Astrocyte (in vitro differentiated cells and primary cell): Measurements from ENCODE around the gene LAP3. TPM values are rescaled to one million over a fixed set of nuclear protein-coding genes. Genes with fewer than 3 reads are reported as not detected.

Experiments
- DNase-seq: peaks from one replicate; pipeline ENCODE4 v3.0.0-alpha.2; 2010; ENCODE audit warnings: low read depth
- FAIRE-seq: peaks from 2 replicates; lab custom pipeline; 2011; peaks lifted over from hg19 to GRCh38; lab: Jason Lieb, UNC
- H2AFZ ChIP-seq: 2 replicates; pipeline ENCODE4 v1.6.0; 2012; ENCODE audit warnings: low read depth, low read length, inconsistent platforms
- H3K27ac ChIP-seq: 2 replicates; pipeline ENCODE4 v1.5.1; 2011; ENCODE audit warnings: low read depth, low read length, inconsistent platforms
- H3K27me3 ChIP-seq: 2 replicates; pipeline ENCODE4 v1.6.0; 2011; ENCODE audit warnings: low read length, inconsistent platforms; ENCODE audit not compliant: insufficient read depth
- H3K36me3 ChIP-seq: 2 replicates; pipeline ENCODE4 v1.5.1; 2011; ENCODE audit warnings: low read length, inconsistent platforms; ENCODE audit not compliant: insufficient read depth
- H3K4me1 ChIP-seq: 2 replicates; pipeline ENCODE4 v1.5.1; 2011; ENCODE audit warnings: low read length, inconsistent platforms; ENCODE audit not compliant: insufficient read depth
- H3K4me2 ChIP-seq: 2 replicates; pipeline ENCODE4 v1.6.0; 2012; ENCODE audit warnings: low read length, inconsistent platforms
- H3K4me3 ChIP-seq: 2 replicates; pipeline ENCODE4 v1.5.1; 2011; ENCODE audit warnings: low read depth, mild to moderate bottlenecking, low read length, inconsistent platforms; ENCODE audit not compliant: insufficient read depth
- H3K79me2 ChIP-seq: 2 replicates; pipeline ENCODE4 v1.6.0; 2012; ENCODE audit warnings: mild to moderate bottlenecking, low read length, inconsistent platforms; ENCODE audit not compliant: insufficient read depth
- H3K9ac ChIP-seq: 2 replicates; pipeline ENCODE4 v1.6.0; 2012; ENCODE audit warnings: mild to moderate bottlenecking, low read length, inconsistent platforms
- H3K9me3 ChIP-seq: 2 replicates; pipeline ENCODE4 v1.5.1; 2012; ENCODE audit warnings: low read depth, mild to moderate bottlenecking, low read length, inconsistent platforms; ENCODE audit not compliant: insufficient read depth
- H4K20me1 ChIP-seq: 2 replicates; pipeline ENCODE4 v1.6.0; 2012; ENCODE audit warnings: low read length, inconsistent platforms; ENCODE audit not compliant: insufficient read depth
- H3K27ac Mint-ChIP-seq: one replicate; pipeline ENCODE4 v1.8.0; 2021; ENCODE audit warnings: mild to moderate bottlenecking, mixed read lengths; ENCODE audit not compliant: unreplicated experiment
- H3K27me3 Mint-ChIP-seq: one replicate; pipeline ENCODE4 v1.8.0; 2021; ENCODE audit warnings: low read depth, mixed read lengths; ENCODE audit not compliant: unreplicated experiment
- H3K36me3 Mint-ChIP-seq: one replicate; pipeline ENCODE4 v1.8.0; 2021; ENCODE audit warnings: low read depth, mixed read lengths; ENCODE audit not compliant: unreplicated experiment
- H3K4me1 Mint-ChIP-seq: one replicate; pipeline ENCODE4 v1.8.0; 2021; ENCODE audit warnings: low read depth, mixed read lengths; ENCODE audit not compliant: unreplicated experiment
- H3K4me3 Mint-ChIP-seq: one replicate; pipeline ENCODE4 v1.8.0; 2021; ENCODE audit warnings: mild to moderate bottlenecking, moderate library complexity, mixed read lengths; ENCODE audit not compliant: unreplicated experiment
- H3K9me3 Mint-ChIP-seq: one replicate; pipeline ENCODE4 v1.8.0; 2021; ENCODE audit warnings: mild to moderate bottlenecking, mixed read lengths; ENCODE audit not compliant: unreplicated experiment
- CTCF ChIP-seq: IDR thresholded peaks from 2 replicates; pipeline ENCODE4 v1.5.1; 2011; ENCODE audit warnings: low read depth, mild to moderate bottlenecking, inconsistent platforms, low read length, moderate library complexity; ENCODE audit not compliant: insufficient read depth
- EZH2 ChIP-seq: IDR thresholded peaks from 2 replicates; pipeline ENCODE4 v1.6.1; 2012; ENCODE audit warnings: mild to moderate bottlenecking, low read length, inconsistent platforms; ENCODE audit not compliant: insufficient read depth
- total RNA-seq: library from RNA; stranded (reverse); gene quantifications from 2 replicates; pipeline ENCODE4 v1.2.1, GENCODE V29; 2021

The LAP3 gene
- total RNA-seq, 1 donor from 2014 or later: 163 TPM

- no peak for DNase-seq
- H3K4me1 ChIP-seq: no peaks in the 10 kb centered on the region
- no peaks in the 10 kb centered on the region for H3K9me3 ChIP-seq
- no peak overlapping the region for H3K4me3 ChIP-seq
- no peak overlapping the region for H3K27ac ChIP-seq
- H3K79me2 ChIP-seq: no peaks in the 10 kb centered on the region
- Mint-ChIP-seq H3K27me3 (no peaks in the 10 kb centered on the region), H3K27ac (no peak overlapping the region), H3K36me3 (peaks cover 7% of the 10 kb centered on the region), H3K4me3 (no peak overlapping the region), H3K9me3 (peaks cover 7% of the 10 kb centered on the region), H3K4me1 (no peaks in the 10 kb centered on the region)
- no peak overlapping the region for H3K9ac ChIP-seq
- H4K20me1 ChIP-seq: peaks cover 17% of the 10 kb centered on the region
- FAIRE-seq: no peak
- TF ChIP-seq EZH2: no peak
- TF ChIP-seq CTCF: no peak
- no peak overlapping the region for H3K4me2 ChIP-seq
- no peak overlapping the region for H2AFZ ChIP-seq
- H3K36me3 ChIP-seq: peaks cover 10% of the 10 kb centered on the region
- H3K27me3 ChIP-seq: no peaks in the 10 kb centered on the region
Observed at GRCh38 chr4:17639136-17639535, 62.1 kb downstream of the LAP3 start.

GRCh38 chr4:17642398-17642783 lies 65.4 kb downstream of the LAP3 start:
- H3K4me3 Mint-ChIP-seq: no peak overlapping the region
- H3K9me3 Mint-ChIP-seq: peaks cover 11% of the 10 kb centered on the region
- FAIRE-seq: no peak

More at GRCh38 chr4:17642398-17642783, 65.4 kb downstream of the LAP3 start:
- Histone ChIP-seq H3K9me3 (no peaks in the 10 kb centered on the region), H3K36me3 (no peaks in the 10 kb centered on the region), H3K27me3 (no peaks in the 10 kb centered on the region), H2AFZ (no peak overlapping the region), H3K4me2 (no peak overlapping the region), H3K4me3 (no peak overlapping the region), H3K9ac (no peak overlapping the region), H3K4me1 (no peaks in the 10 kb centered on the region), H3K79me2 (no peaks in the 10 kb centered on the region), H3K27ac (no peak overlapping the region), H4K20me1 (peaks cover 9% of the 10 kb centered on the region)
- no peak overlapping the region for H3K27ac Mint-ChIP-seq
- no peaks in the 10 kb centered on the region for H3K27me3 Mint-ChIP-seq
- TF ChIP-seq EZH2 (no peak), CTCF (no peak)
- peaks cover 7% of the 10 kb centered on the region for H3K36me3 Mint-ChIP-seq
- no peaks in the 10 kb centered on the region for H3K4me1 Mint-ChIP-seq
- no peak for DNase-seq
